ENCODE data around the gene ATP6V1E1.
"Not testable (repeated sequence)": the region's sequence is repeated elsewhere in the genome, so short reads cannot be mapped to it uniquely, and the experiment has no call there.

DNA sequence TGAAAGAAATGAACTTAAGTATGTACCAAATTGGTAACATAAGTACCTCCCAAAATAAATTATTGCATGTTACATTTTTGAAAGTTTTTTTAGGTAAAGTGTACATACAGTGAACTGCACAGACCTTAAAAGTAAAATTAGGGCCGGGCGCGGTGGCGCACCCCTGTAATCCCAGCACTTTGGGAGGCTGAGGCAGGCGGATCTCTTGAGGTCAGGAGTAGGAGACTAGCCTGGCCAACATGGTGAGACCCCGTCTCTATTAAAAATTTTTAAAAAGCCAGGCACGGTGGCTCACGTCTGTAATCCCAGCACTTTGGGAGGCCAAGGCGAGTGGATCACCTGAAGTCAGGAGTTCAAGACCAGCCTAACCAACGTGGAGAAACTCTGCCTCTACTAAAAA is 8.3 kb upstream of the ATP6V1E1 start:
- TF ChIP-seq, protein P1, sequence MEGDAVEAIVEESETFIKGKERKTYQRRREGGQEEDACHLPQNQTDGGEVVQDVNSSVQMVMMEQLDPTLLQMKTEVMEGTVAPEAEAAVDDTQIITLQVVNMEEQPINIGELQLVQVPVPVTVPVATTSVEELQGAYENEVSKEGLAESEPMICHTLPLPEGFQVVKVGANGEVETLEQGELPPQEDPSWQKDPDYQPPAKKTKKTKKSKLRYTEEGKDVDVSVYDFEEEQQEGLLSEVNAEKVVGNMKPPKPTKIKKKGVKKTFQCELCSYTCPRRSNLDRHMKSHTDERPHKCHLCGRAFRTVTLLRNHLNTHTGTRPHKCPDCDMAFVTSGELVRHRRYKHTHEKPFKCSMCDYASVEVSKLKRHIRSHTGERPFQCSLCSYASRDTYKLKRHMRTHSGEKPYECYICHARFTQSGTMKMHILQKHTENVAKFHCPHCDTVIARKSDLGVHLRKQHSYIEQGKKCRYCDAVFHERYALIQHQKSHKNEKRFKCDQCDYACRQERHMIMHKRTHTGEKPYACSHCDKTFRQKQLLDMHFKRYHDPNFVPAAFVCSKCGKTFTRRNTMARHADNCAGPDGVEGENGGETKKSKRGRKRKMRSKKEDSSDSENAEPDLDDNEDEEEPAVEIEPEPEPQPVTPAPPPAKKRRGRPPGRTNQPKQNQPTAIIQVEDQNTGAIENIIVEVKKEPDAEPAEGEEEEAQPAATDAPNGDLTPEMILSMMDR (IDR thresholded peaks at IDR 0.05) = not testable (repeated sequence)
- TF ChIP-seq POLR2A (IDR thresholded peaks at IDR 0.05) = not testable (repeated sequence)

Data from adrenal gland (tissue), 5 donors.